ENCODE measurements around the gene ZNF598.
A peak's percentile ranks its signal among the peaks of the same experiment; 100 is the strongest.

ZNF598 gene

GRCh38 chr16:1968146-1968953 is 41.3 kb downstream of the ZNF598 start:
- TF ChIP-seq BHLHE40 (IDR thresholded peaks at IDR 0.05; ENCODE audit: borderline replicate concordance) (no peak), ZNF384 (IDR thresholded peaks at IDR 0.05) (no peak), ARNT (IDR thresholded peaks at IDR 0.05) (no peak), FOXK2 (IDR thresholded peaks at IDR 0.05) (no peak), HDGF (IDR thresholded peaks at IDR 0.05; ENCODE audit: borderline replicate concordance) (no peak), TARDBP (IDR thresholded peaks at IDR 0.05) (no peak), LEF1 (IDR thresholded peaks at IDR 0.05; ENCODE audit: borderline replicate concordance) (no peak), L3MBTL2 (conservative IDR thresholded peaks at IDR 0.05) (no peak), CTBP1 (IDR thresholded peaks at IDR 0.05; ENCODE audit: borderline replicate concordance) (no peak), FOXA1 (IDR thresholded peaks at IDR 0.05) (no peak), SUZ12 (IDR thresholded peaks at IDR 0.05) (no peak), ELF4 (IDR thresholded peaks at IDR 0.05) (no peak), PKNOX1 (IDR thresholded peaks at IDR 0.05) (no peak), SP1 (IDR thresholded peaks at IDR 0.05) (no peak), FOXM1 (IDR thresholded peaks at IDR 0.05; ENCODE audit: borderline replicate concordance) (no peak), NFRKB (IDR thresholded peaks at IDR 0.05) (no peak)
- DNase-seq (ENCODE audit: extremely low spot score): no peak
- POLR2A ChIA-PET: interaction anchor here (0.6 to 1.3 kb wide), 4 partner anchors 10 to 36 kb away, joined by 3 to 4 read pairs (median 3); partner anchors contain the start of gene MSRB1
- CTCF ChIA-PET: interaction anchor here (1.2 kb wide), 1 partner anchor 27 kb away, joined by 3 read pairs; no protein-coding TSS in a partner anchor

- POLR2A ChIA-PET: interaction anchor here (0.9 to 4.6 kb wide), 6 partner anchors 11 to 189 kb away, joined by 3 to 95 read pairs (median 30); partner anchors contain the start of genes GFER, MSRB1, NOXO1 and TRAF7
- DNase-seq (ENCODE audit: extremely low spot score): no peak
- TF ChIP-seq BHLHE40 (IDR thresholded peaks at IDR 0.05; ENCODE audit: borderline replicate concordance) (no peak), FOXM1 (IDR thresholded peaks at IDR 0.05; ENCODE audit: borderline replicate concordance) (no peak), PKNOX1 (IDR thresholded peaks at IDR 0.05) (no peak), HDGF (IDR thresholded peaks at IDR 0.05; ENCODE audit: borderline replicate concordance) (no peak), TARDBP (IDR thresholded peaks at IDR 0.05) (no peak), SP1 (IDR thresholded peaks at IDR 0.05) (no peak), CTBP1 (IDR thresholded peaks at IDR 0.05; ENCODE audit: borderline replicate concordance) (no peak), FOXK2 (IDR thresholded peaks at IDR 0.05) (no peak), ARNT (IDR thresholded peaks at IDR 0.05) (no peak), SUZ12 (IDR thresholded peaks at IDR 0.05) (no peak), FOXA1 (IDR thresholded peaks at IDR 0.05) (no peak), ELF4 (IDR thresholded peaks at IDR 0.05) (no peak), ZNF384 (IDR thresholded peaks at IDR 0.05) (no peak), L3MBTL2 (conservative IDR thresholded peaks at IDR 0.05) (no peak), LEF1 (IDR thresholded peaks at IDR 0.05; ENCODE audit: borderline replicate concordance) (no peak)
- CTCF ChIA-PET: interaction anchor here (0.7 kb wide), 1 partner anchor 121 kb away, joined by 4 read pairs; no protein-coding TSS in a partner anchor
Measured at GRCh38 chr16:1966460-1966859, 43.2 kb downstream of the ZNF598 start, which contains the start of gene RNF151. TSS of gene RNF151 (plus strand) at chr16:1966856. CDS start at chr16:1966882, 26 bp downstream.

GRCh38 chr16:1965396-1966001 is 44.1 kb downstream of the ZNF598 start:
- ChIA-PET CTCF (interaction anchor here (0.7 to 1.4 kb wide), 2 partner anchors 24 to 120 kb away, joined by 4 to 7 read pairs; no protein-coding TSS in a partner anchor), POLR2A (interaction anchor here (0.6 to 4.6 kb wide), 59 partner anchors 9 to 266 kb away, joined by 3 to 95 read pairs (median 6); partner anchors contain the start of genes FAHD1, GFER, HAGH and MAPK8IP3)
- DNase-seq (ENCODE audit: extremely low spot score): no peak
- TF ChIP-seq BHLHE40 (IDR thresholded peaks at IDR 0.05; ENCODE audit: borderline replicate concordance) (no peak), ZNF384 (IDR thresholded peaks at IDR 0.05) (no peak), HDGF (IDR thresholded peaks at IDR 0.05; ENCODE audit: borderline replicate concordance) (no peak), ELF4 (IDR thresholded peaks at IDR 0.05) (no peak), L3MBTL2 (conservative IDR thresholded peaks at IDR 0.05) (no peak), LEF1 (IDR thresholded peaks at IDR 0.05; ENCODE audit: borderline replicate concordance) (no peak), CTBP1 (IDR thresholded peaks at IDR 0.05; ENCODE audit: borderline replicate concordance) (no peak), TARDBP (IDR thresholded peaks at IDR 0.05) (no peak), SUZ12 (IDR thresholded peaks at IDR 0.05) (no peak), ARNT (IDR thresholded peaks at IDR 0.05) (no peak), FOXK2 (IDR thresholded peaks at IDR 0.05) (no peak), FOXM1 (IDR thresholded peaks at IDR 0.05; ENCODE audit: borderline replicate concordance) (no peak), NFRKB (IDR thresholded peaks at IDR 0.05) (no peak), SP1 (IDR thresholded peaks at IDR 0.05) (no peak), PKNOX1 (IDR thresholded peaks at IDR 0.05) (no peak), FOXA1 (IDR thresholded peaks at IDR 0.05) (no peak)

GRCh38 chr16:1964506-1965395 is 44.9 kb downstream of the ZNF598 start, which contains the start of gene RPS2:
TSS of gene RPS2 (minus strand) at chr16:1964826. CDS start at chr16:1964625, 201 bp downstream.
- CTCF ChIA-PET: interaction anchor here (1.4 kb wide), 1 partner anchor 24 kb away, joined by 7 read pairs; no protein-coding TSS in a partner anchor
- DNase-seq (ENCODE audit: extremely low spot score): peak; percentile 100

More at GRCh38 chr16:1964506-1965395, 44.9 kb downstream of the ZNF598 start, which contains the start of gene RPS2:
- TF ChIP-seq TARDBP (IDR thresholded peaks at IDR 0.05) (no peak), FOXM1 (IDR thresholded peaks at IDR 0.05; ENCODE audit: borderline replicate concordance) (peak; percentile 87; the same call in 1 of the 2 replicates), SUZ12 (IDR thresholded peaks at IDR 0.05) (no peak), PKNOX1 (IDR thresholded peaks at IDR 0.05) (no peak), ELF4 (IDR thresholded peaks at IDR 0.05) (peak; percentile 98), ZNF384 (IDR thresholded peaks at IDR 0.05) (no peak), BHLHE40 (IDR thresholded peaks at IDR 0.05; ENCODE audit: borderline replicate concordance) (no peak), ARNT (IDR thresholded peaks at IDR 0.05) (peak; percentile 52), L3MBTL2 (conservative IDR thresholded peaks at IDR 0.05) (peak; percentile 60), NFRKB (IDR thresholded peaks at IDR 0.05) (peak; percentile 73), CTBP1 (IDR thresholded peaks at IDR 0.05; ENCODE audit: borderline replicate concordance) (peak; percentile 29; the same call in 1 of the 2 replicates)
- POLR2A ChIA-PET: interaction anchor here (0.6 to 4.6 kb wide), 74 partner anchors 9 to 267 kb away, joined by 3 to 95 read pairs (median 5); partner anchors contain the start of genes FAHD1, GFER, HAGH and MAPK8IP3
